DMS79 (cell line): ENCODE data around the gene ITSN1.
A peak's percentile ranks its signal among the peaks of the same experiment; 100 is the strongest.

Source experiments
- DNase-seq: peaks from one replicate; lab custom pipeline; 2025; lab: John Stamatoyannopoulos, UW

Gene ITSN1

DNA sequence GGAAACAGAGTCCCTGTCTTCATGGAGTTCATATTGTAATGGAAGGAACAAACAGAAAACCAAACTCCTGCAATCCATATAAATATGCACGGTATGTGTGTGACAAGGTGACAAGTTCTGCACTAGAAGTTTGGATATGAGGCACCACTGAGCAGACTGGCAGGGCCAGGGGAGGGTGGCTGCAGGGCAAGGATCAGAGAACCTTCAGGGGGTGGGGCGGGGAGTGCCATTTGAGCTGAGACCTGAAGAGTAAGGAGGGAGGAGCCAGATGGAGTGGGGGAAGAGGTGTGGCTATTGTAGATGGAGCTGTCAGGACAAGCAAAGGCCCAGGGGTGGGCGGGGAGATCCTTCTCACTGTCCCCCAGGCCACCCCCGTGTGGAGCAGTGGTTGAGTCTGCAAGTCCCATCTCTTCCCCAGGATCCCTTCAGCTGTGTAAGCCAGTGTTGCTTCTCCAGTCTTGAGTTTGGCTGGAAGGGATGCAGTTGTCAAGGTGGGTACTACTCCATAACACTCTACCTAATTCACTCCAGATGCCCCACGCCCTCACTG lies 196.9 kb downstream of the ITSN1 start:
- DNase-seq, result no peak

DNA sequence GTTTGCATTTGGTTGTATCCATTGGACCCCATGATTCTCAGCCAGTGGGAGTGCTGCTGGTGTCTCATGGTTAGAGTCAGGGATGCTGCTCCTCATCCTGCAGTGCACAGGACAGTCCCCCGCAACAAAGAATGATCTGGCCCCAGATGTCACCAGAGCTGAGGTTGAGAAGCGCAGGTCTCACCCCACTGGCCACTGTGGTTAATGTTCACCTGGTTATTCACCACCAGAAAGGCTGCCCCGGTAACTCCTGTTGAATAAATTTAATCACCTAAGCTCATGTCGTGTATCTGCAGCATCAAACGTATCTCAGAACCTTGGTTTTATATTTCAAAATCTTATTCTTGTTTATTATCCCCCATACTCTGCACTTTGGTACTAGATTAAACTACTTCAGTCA lies 197.5 kb downstream of the ITSN1 start:
- no peak for DNase-seq

DNA sequence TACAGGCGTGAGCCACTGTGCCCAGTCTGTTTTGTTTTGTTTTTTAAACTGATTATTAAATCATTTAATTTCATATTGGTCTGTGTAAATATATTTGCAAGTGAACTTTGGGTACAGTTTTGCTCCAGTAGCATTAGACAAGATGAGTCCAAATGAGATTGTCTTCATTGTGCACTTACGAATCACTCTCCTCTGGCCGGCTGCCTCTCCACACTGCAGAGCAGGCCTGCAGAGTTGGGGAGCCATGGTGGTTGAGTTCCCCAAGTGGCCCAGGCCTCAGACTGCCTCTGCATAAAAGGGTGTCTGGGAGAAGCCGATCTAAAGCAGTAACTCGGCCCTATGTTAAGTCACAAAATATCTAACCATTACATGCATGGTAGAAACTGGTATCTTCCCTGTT lies 198.5 kb downstream of the ITSN1 start:
- no peak for DNase-seq

- no peak for DNase-seq
Observed at GRCh38 chr21:33841561-33841960, 199.3 kb downstream of the ITSN1 start.

DNA sequence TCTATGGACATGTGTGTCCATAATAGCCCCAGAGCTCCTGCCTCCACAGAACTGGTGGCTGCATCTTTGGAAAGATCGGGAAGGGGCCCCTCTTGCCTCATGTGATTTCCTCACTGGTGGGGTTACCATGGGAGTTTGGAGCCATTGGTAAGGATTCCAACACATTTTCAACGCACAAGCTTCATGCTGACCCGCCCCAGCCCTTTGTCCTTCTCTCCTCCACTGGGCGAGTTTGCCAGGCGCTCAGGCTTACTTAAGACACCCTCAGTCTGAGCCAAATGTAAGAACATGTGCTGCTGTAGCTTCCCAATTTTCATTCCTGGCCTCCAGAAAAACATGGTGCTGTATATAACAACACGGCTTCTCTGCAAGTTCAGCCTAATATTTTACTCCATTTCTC lies 200.9 kb downstream of the ITSN1 start:
- DNase-seq, result no peak

DNA sequence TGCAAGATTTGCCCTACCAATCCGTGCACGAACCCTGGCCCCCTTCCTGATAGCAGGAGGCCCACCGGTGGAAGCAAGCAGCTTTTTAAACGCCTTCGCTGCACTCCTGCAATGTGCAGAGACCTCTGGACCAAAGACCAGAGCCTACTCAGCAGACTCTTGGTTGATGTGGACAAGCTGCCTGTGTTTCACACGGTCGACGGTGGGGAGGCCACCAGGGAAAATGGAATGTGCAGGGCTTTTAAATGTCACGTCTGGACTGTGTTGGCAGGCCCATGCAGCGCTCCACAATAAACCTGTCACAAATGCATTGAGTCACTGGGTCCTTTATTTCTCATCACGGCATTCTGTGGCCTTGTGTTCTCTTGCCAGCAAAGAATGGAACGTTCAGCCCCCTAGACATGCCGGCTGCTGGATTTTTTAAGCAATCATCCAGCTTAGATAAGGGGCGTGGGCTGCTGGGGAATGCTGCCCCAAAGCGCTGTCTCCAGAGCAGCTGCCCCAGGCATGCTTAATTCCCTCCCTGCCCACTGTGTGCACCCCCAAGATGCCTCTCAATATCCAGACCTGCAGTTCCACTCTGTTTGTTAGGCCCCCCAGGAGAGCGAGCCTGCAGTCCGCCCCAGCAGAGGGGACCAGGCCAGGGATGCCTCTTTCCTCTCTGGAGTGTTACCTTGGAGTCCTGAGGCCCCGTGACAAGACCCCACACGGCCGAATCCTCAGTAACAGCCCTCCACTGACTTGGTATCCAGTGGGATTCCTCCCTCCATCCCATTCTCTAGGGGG lies 202.0 kb downstream of the ITSN1 start:
- DNase-seq, result no peak

DNA sequence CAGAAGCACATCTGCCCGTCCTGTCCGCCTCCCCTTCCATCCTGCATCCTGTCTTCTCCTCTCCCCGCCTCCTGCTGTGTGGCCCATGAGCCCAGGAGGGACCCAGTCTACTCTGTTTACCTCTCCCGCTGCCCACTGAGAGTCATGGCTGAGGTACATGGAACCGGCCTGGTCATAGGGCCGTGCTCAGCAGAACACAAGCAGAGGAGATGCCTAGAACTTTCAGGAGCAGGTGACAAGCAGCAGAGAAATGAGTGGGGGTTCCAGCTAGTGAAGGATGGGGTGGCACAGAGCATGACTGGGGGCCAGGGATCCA lies 202.5 kb downstream of the ITSN1 start:
- DNase-seq, result no peak

- no peak for DNase-seq
Observed at GRCh38 chr21:33846141-33846540, 203.8 kb downstream of the ITSN1 start.

DNA sequence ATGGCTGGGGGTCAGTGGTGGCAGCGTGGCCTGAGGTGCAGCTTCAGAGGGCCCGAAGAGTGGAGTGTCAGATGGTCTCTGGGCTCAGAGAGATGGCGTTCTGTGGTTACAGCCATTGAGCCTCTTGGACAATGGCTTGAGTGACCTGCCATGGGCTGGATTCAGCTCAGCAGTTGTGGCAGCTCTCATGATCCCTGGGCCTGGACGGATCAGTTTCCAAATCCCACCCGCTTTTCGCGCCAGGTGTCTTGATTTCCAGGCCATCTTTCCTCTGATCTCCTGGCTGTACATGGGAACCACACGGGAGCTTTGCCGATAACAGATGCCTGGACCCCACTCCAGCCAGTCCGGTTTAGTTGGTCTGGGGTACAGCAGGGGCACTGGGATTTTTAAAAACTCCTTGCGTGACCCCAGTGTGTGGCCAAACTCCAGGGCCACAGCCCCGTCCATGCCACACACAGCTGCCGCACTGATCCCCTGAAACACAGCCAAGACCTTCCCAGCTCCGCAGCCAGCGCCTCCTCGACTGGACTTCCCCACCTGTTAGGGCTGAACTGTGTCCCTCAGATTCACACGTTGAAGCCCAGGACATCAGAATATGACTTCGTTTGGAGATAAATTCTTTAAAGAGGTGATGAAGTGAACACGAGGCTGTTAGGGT lies 205.4 kb downstream of the ITSN1 start:
- no peak for DNase-seq

DNA sequence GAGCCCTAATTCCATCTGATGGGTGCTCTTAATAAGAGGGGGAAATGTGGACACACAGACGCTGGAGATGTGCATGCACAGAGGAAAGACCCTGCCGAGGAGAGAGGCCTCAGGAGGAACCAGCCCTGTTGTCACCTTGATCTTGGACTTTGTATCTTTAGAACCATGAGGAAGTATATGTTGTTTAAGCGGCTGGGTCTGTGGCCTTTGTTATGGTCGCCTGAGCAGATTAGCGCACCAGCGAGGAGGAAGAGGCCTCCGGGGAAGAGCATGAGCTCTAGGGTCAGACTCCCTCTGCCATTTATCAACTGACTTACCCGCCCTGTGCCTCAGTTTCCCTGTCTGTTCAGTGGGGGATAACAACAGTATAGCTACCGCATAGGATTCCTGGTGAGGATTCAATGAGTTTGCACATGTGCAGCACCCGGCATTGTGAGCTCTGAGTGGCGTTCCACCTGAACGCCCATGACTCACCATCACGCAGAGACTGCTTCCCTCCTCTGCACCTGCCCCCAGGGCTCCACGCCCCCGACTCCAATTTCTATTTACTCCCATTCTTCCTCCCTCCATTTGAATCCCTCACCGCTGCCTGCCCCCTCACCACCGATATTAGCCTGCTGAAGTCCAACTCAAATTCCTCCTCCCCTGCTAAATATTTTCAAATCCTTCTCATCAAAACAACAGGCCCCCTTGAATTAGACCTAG lies 206.1 kb downstream of the ITSN1 start:
- peak; percentile 55 for DNase-seq

GRCh38 chr21:33849834-33850233 lies 207.5 kb downstream of the ITSN1 start:
- no peak for DNase-seq

GRCh38 chr21:33850401-33850800 lies 208.1 kb downstream of the ITSN1 start:
- no peak for DNase-seq

DNA sequence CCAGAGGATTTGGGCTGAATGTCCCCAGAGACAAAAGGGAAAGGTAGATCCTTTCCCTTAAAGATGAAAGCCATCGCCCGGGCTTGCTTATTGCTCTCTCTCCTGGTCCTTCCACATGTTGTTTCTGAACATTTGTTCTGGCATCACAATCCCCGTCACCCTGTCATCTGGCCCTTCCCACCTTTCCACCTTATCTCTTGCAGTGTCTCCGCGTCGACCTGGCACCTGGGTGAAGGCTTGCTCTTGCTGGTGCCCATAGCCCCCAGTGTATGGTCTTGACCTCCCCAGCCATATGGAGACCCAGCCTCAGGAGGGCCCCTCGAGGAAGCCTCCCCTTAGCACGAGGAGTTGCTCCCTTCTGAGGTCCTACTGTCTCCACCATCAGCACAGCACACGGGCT lies 208.7 kb downstream of the ITSN1 start:
- DNase-seq, result no peak

DNA sequence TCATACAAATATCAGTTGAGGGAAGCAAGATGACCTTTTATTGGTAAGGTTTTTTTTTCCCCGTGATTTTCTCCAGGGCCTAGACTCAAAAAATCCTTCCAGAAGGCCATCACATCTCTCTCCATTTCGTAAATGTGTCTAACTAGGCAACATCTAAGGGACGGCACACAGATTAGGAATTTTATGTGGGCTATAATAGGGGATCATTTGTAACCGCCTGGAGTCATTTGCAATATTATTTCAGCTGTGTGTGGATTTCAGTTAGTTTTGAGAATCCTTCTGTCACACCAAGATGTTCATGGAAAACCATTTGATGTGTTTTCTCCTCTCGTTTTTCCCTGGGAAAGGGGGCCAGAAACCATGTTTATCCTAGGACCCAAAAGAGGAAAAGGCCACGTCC lies 210.2 kb downstream of the ITSN1 start:
- DNase-seq, result no peak

- no peak for DNase-seq
Observed at GRCh38 chr21:33854604-33855003, 212.3 kb downstream of the ITSN1 start.

DNA sequence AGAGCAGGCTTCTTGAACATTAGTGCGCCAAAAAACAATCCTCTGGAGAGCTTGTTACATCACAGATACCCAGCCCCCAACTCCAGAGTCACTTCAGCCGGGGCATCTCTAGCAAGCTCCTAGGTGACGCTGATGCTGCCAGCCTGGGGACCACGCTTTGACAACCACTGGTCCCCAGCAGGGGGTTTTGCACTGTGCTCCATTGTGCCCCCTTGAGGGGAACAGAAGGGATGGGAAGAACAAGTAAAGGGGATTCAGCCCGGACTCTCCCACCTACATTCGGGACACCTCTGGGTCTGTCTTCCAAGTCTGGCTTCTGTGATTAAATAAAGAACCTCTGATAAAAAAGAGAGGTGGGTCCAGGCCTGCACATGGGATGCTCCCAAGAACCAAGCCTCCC lies 212.9 kb downstream of the ITSN1 start:
- DNase-seq, result no peak

- no peak for DNase-seq
Observed at GRCh38 chr21:33856893-33857527, 214.7 kb downstream of the ITSN1 start.

DNA sequence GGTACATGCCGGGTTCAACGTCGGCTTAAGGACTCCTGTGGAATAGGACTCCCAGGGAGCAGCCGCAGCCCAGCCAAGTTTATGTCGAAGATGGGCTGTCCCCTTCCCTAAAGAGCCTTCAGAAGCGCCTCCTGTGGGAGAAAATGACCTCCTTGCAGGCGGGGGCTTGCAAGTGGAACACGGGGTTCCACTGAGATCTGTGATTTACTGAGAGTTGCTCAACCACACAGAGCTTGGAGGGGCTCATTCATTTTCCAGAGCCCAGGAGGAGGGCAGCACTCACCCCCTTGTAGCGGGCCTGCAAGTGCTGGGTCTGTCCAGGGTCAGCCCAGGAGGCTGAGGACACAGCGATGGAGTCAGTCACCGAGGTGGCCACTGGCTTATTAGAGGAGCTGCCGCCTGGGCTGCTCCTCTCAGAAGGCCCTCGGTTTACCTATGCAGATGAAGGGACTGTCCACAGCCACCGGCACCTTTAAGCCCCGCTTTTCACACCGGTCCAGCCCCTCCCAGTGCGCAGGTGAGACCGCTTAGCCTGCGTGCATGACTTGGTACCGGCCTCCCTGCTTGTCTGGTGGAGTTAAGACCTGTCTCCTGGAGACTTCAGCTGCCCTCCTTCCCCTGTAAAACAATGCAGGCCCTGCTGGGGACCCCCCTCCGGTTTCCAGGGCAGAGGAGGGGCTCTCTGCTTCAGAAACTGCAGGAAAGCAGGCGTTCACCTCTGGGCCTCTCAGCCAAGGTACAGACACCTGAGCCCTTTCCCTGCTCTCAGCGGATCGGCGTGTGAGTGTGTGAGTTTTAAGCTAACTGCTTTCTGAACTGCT lies 215.8 kb downstream of the ITSN1 start:
- no peak for DNase-seq

- DNase-seq, result no peak
Observed at GRCh38 chr21:33858667-33859372, 216.5 kb downstream of the ITSN1 start.

DNA sequence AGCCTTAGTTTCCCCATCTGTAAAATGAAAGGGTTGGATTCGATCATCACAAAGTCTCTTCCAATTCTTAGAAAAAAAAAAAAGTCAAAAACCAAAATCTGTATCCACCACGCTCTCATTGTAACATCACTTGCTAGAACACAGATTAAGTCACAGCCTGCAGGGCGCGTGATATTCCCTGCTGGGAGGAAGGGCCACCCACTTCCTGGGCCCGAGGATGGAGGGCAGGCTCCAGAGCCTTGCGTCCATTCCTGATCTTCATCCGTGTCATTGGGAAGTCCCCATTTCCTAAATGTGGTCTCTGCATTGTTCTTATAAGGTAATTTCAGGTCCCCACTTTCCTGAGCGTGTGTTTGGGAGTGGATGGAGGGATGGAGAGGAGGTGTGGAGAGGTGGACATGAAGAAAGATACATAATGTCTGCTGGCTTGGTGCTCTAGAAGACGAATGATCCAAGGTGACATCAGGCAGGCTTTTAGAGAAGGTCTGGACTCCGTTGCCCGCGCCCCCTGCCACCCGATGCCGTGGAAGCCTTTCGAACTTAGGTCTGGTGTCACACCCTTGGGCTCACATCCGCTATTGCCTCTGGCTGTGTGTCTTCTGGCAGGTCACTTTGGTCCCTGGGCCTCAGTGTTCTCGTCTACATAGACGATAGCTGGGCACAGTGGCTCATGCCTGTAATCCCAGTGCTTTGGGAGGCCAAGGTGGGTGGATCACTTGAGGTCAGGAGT lies 217.2 kb downstream of the ITSN1 start:
- DNase-seq, result no peak
